Breast epithelium (tissue), 3 donors: ENCODE results near the gene GORASP1.

ENCODE experiments used
- POLR2A ChIP-seq: fragments of 450-650 bp; IDR thresholded peaks from one replicate; pipeline ENCODE4 v1.6.1; 2016; ENCODE audit warnings: antibody characterized with exemption, mild to moderate bottlenecking, moderate library complexity
- POLR2AphosphoS5 ChIP-seq, 3 donors: sonication (generic); formaldehyde crosslinking; IDR thresholded peaks; one replicate each; pipeline ENCODE4 v1.6.1; 2017; ENCODE audit warnings: antibody characterized with exemption in 3 of 3
- TF ChIP-seq, protein P1 (sequence below), 3 donors: fragments of 450-650 bp; IDR thresholded peaks; one replicate each; pipeline ENCODE4 v1.5.1; 2016 to 2017; ENCODE audit warnings: antibody characterized with exemption in 3 of 3, mild to moderate bottlenecking in 3 of 3, moderate library complexity in 3 of 3

DNA sequence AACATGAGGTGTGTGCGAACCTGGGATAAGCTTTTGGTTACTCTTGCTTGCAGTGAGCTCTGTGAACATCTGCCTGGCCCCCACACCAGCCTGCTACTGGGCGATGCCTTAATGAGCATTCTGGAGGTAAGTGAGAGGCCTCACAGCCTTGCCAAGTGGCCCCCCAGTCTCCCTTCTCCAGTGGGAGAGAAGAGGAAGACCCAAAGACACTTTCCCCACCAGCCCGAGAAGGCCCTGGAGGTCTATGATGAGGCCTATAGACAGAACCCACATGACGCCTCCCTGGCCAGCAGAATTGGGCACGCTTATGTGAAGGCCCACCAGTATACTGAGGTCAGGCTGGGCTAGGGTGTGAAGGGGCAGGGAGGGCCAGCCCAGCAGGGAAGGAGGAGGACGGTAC is 22.6 kb upstream of the GORASP1 start:
- TF ChIP-seq, protein P1, sequence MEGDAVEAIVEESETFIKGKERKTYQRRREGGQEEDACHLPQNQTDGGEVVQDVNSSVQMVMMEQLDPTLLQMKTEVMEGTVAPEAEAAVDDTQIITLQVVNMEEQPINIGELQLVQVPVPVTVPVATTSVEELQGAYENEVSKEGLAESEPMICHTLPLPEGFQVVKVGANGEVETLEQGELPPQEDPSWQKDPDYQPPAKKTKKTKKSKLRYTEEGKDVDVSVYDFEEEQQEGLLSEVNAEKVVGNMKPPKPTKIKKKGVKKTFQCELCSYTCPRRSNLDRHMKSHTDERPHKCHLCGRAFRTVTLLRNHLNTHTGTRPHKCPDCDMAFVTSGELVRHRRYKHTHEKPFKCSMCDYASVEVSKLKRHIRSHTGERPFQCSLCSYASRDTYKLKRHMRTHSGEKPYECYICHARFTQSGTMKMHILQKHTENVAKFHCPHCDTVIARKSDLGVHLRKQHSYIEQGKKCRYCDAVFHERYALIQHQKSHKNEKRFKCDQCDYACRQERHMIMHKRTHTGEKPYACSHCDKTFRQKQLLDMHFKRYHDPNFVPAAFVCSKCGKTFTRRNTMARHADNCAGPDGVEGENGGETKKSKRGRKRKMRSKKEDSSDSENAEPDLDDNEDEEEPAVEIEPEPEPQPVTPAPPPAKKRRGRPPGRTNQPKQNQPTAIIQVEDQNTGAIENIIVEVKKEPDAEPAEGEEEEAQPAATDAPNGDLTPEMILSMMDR (IDR thresholded peaks at IDR 0.05): no peak
- TF ChIP-seq POLR2A (no peak), POLR2AphosphoS5 (IDR thresholded peaks at IDR 0.05) (no peak)
